ENCODE measurements around the gene CEP20. TPM values are rescaled to one million over a fixed set of nuclear protein-coding genes. Genes with fewer than 3 reads are reported as not detected.

The CEP20 gene
- total RNA-seq, 4 donors from 2014 or later = 13.5 to 33.0 (median 17.4) TPM

GRCh38 chr16:15903960-15904359 is 15.6 kb upstream of the CEP20 start:
- no peaks in the 10 kb centered on the region for H3K36me3 ChIP-seq
- no peaks in the 10 kb centered on the region for H3K27me3 ChIP-seq
- H3K4me3 ChIP-seq = no peak overlapping the region
- H3K4me1 ChIP-seq = no peaks in the 10 kb centered on the region
- DNase-seq = no peak
- no peak for TF ChIP-seq POLR2A (IDR thresholded peaks at IDR 0.05)
- H3K9me3 ChIP-seq = no peaks in the 10 kb centered on the region
- H3K27ac ChIP-seq = no peak overlapping the region

- H3K4me1 ChIP-seq = no peaks in the 10 kb centered on the region
- no peak overlapping the region for H3K27ac ChIP-seq
- no peak for TF ChIP-seq CTCF (IDR thresholded peaks at IDR 0.05)
- no peak for TF ChIP-seq POLR2A (IDR thresholded peaks at IDR 0.05)
- no peaks in the 10 kb centered on the region for H3K27me3 ChIP-seq
- H3K4me3 ChIP-seq = no peak overlapping the region
- no peak for DNase-seq
- H3K9me3 ChIP-seq = no peaks in the 10 kb centered on the region
- H3K36me3 ChIP-seq = no peaks in the 10 kb centered on the region
These were observed 12.6 kb upstream of the CEP20 start for GRCh38 chr16:15900901-15901500.

GRCh38 chr16:15900357-15900756 is 12.0 kb upstream of the CEP20 start:
- Histone ChIP-seq H3K9me3 (no peaks in the 10 kb centered on the region), H3K4me1 (no peaks in the 10 kb centered on the region), H3K27me3 (no peaks in the 10 kb centered on the region), H3K36me3 (no peaks in the 10 kb centered on the region), H3K4me3 (no peak overlapping the region), H3K27ac (no peak overlapping the region)
- no peak for TF ChIP-seq CTCF (IDR thresholded peaks at IDR 0.05)
- TF ChIP-seq POLR2A (IDR thresholded peaks at IDR 0.05) = no peak
- DNase-seq = no peak

GRCh38 chr16:15899538-15900100 is 11.2 kb upstream of the CEP20 start:
- peak overlapping the region in 1 of 4 donors; percentile 28 for H3K27ac ChIP-seq

GRCh38 chr16:15898654-15899053 is 10.3 kb upstream of the CEP20 start:
- Histone ChIP-seq H3K27ac (no peak overlapping the region), H3K27me3 (no peaks in the 10 kb centered on the region)
- TF ChIP-seq POLR2A (IDR thresholded peaks at IDR 0.05) (no peak), CTCF (IDR thresholded peaks at IDR 0.05) (no peak)

More at GRCh38 chr16:15899538-15900100, 11.2 kb upstream of the CEP20 start:
- no peak for TF ChIP-seq CTCF (IDR thresholded peaks at IDR 0.05)
- TF ChIP-seq POLR2A (IDR thresholded peaks at IDR 0.05) = no peak
- Histone ChIP-seq H3K4me1 (no peaks in the 10 kb centered on the region), H3K4me3 (no peak overlapping the region), H3K36me3 (no peaks in the 10 kb centered on the region), H3K9me3 (no peaks in the 10 kb centered on the region), H3K27me3 (no peaks in the 10 kb centered on the region)
- peak in 2 of 3 donors; percentile 53 to 80 for DNase-seq

GRCh38 chr16:15897834-15898254 is 9.4 kb upstream of the CEP20 start:
- H3K27me3 ChIP-seq = no peaks in the 10 kb centered on the region
- no peak overlapping the region for H3K27ac ChIP-seq
- no peaks in the 10 kb centered on the region for H3K4me1 ChIP-seq
- no peak for DNase-seq
- TF ChIP-seq CTCF (IDR thresholded peaks at IDR 0.05) (no peak), POLR2A (IDR thresholded peaks at IDR 0.05) (no peak)
- H3K36me3 ChIP-seq = no peaks in the 10 kb centered on the region
- no peaks in the 10 kb centered on the region for H3K9me3 ChIP-seq
- H3K4me3 ChIP-seq = no peak overlapping the region

More at GRCh38 chr16:15898654-15899053, 10.3 kb upstream of the CEP20 start:
- no peak overlapping the region for H3K4me3 ChIP-seq
- no peaks in the 10 kb centered on the region for H3K4me1 ChIP-seq
- no peaks in the 10 kb centered on the region for H3K36me3 ChIP-seq
- H3K9me3 ChIP-seq = no peaks in the 10 kb centered on the region
- no peak for DNase-seq
